Endothelial cell (in vitro differentiated cells): ENCODE data around the gene GRIP2. TPM values are rescaled to one million over a fixed set of nuclear protein-coding genes. Genes with fewer than 3 reads are reported as not detected.

ENCODE experiments used
- DNase-seq: peaks from one replicate; pipeline ENCODE4 v3.0.0; 2021; ENCODE audit warnings: low spot score
- H3K27ac Mint-ChIP-seq: one replicate; pipeline ENCODE4 v1.8.0; 2021; ENCODE audit warnings: mixed read lengths, inconsistent platforms; ENCODE audit not compliant: unreplicated experiment
- H3K27me3 Mint-ChIP-seq: one replicate; pipeline ENCODE4 v1.8.0; 2021; ENCODE audit warnings: mild to moderate bottlenecking, moderate library complexity, mixed read lengths, inconsistent platforms; ENCODE audit not compliant: unreplicated experiment
- H3K36me3 Mint-ChIP-seq: one replicate; pipeline ENCODE4 v1.8.0; 2021; ENCODE audit warnings: mild to moderate bottlenecking, low read depth, mixed read lengths, inconsistent platforms; ENCODE audit not compliant: unreplicated experiment
- H3K4me1 Mint-ChIP-seq: one replicate; pipeline ENCODE4 v1.8.0; 2021; ENCODE audit warnings: mild to moderate bottlenecking, mixed read lengths, inconsistent platforms; ENCODE audit not compliant: unreplicated experiment
- H3K4me3 Mint-ChIP-seq: one replicate; pipeline ENCODE4 v1.8.0; 2021; ENCODE audit warnings: mild to moderate bottlenecking, mixed read lengths, inconsistent platforms; ENCODE audit not compliant: unreplicated experiment
- H3K9me3 Mint-ChIP-seq: one replicate; pipeline ENCODE4 v1.8.0; 2021; ENCODE audit warnings: mixed read lengths, inconsistent platforms; ENCODE audit not compliant: unreplicated experiment
- total RNA-seq: library from RNA; stranded (reverse); fragmentation: NEBNext Ultra II Directional; extraction: Animal tissue kit (Norgen Biotek cat#: 25700); gene quantifications from one replicate; pipeline ENCODE4 v1.2.1, GENCODE V29; 2021; ENCODE audit not compliant: unreplicated experiment
- TF ChIP-seq, protein P1 (sequence below): fragments of 200-600 bp; sonication (generic); IDR thresholded peaks from one replicate; pipeline ENCODE4 v1.5.0; 2021; ENCODE audit warnings: antibody characterized with exemption; ENCODE audit not compliant: unreplicated experiment

The GRIP2 gene
- total RNA-seq, 1 donor from 2014 or later = 6.6 TPM

- H3K9me3 Mint-ChIP-seq = no peaks in the 10 kb centered on the region
- no peak overlapping the region for H3K4me3 Mint-ChIP-seq
- H3K36me3 Mint-ChIP-seq = peaks cover 4% of the 10 kb centered on the region
- DNase-seq = no peak
- H3K4me1 Mint-ChIP-seq = peaks cover 5% of the 10 kb centered on the region
- peaks cover 7% of the 10 kb centered on the region for H3K27me3 Mint-ChIP-seq
- no peak overlapping the region for H3K27ac Mint-ChIP-seq
- TF ChIP-seq, protein P1, sequence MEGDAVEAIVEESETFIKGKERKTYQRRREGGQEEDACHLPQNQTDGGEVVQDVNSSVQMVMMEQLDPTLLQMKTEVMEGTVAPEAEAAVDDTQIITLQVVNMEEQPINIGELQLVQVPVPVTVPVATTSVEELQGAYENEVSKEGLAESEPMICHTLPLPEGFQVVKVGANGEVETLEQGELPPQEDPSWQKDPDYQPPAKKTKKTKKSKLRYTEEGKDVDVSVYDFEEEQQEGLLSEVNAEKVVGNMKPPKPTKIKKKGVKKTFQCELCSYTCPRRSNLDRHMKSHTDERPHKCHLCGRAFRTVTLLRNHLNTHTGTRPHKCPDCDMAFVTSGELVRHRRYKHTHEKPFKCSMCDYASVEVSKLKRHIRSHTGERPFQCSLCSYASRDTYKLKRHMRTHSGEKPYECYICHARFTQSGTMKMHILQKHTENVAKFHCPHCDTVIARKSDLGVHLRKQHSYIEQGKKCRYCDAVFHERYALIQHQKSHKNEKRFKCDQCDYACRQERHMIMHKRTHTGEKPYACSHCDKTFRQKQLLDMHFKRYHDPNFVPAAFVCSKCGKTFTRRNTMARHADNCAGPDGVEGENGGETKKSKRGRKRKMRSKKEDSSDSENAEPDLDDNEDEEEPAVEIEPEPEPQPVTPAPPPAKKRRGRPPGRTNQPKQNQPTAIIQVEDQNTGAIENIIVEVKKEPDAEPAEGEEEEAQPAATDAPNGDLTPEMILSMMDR = no peak
These were observed 7.6 kb upstream of the GRIP2 start for GRCh38 chr3:14547693-14548092.

- Mint-ChIP-seq H3K27ac (no peak overlapping the region), H3K9me3 (no peaks in the 10 kb centered on the region), H3K36me3 (peaks cover 4% of the 10 kb centered on the region), H3K4me1 (peaks cover 5% of the 10 kb centered on the region), H3K27me3 (peaks cover 10% of the 10 kb centered on the region), H3K4me3 (no peak overlapping the region)
- DNase-seq = no peak
- TF ChIP-seq, protein P1 = no peak
These were observed 5.9 kb upstream of the GRIP2 start for GRCh38 chr3:14546041-14546440.

- H3K27ac Mint-ChIP-seq = no peak overlapping the region
- TF ChIP-seq, protein P1 = no peak
- H3K4me1 Mint-ChIP-seq = peaks cover 5% of the 10 kb centered on the region
- peaks cover 4% of the 10 kb centered on the region for H3K36me3 Mint-ChIP-seq
- H3K4me3 Mint-ChIP-seq = no peak overlapping the region
- H3K27me3 Mint-ChIP-seq = peaks cover 6% of the 10 kb centered on the region
- no peak for DNase-seq
- no peaks in the 10 kb centered on the region for H3K9me3 Mint-ChIP-seq
These were observed 5.1 kb upstream of the GRIP2 start for GRCh38 chr3:14545251-14545635.

DNA sequence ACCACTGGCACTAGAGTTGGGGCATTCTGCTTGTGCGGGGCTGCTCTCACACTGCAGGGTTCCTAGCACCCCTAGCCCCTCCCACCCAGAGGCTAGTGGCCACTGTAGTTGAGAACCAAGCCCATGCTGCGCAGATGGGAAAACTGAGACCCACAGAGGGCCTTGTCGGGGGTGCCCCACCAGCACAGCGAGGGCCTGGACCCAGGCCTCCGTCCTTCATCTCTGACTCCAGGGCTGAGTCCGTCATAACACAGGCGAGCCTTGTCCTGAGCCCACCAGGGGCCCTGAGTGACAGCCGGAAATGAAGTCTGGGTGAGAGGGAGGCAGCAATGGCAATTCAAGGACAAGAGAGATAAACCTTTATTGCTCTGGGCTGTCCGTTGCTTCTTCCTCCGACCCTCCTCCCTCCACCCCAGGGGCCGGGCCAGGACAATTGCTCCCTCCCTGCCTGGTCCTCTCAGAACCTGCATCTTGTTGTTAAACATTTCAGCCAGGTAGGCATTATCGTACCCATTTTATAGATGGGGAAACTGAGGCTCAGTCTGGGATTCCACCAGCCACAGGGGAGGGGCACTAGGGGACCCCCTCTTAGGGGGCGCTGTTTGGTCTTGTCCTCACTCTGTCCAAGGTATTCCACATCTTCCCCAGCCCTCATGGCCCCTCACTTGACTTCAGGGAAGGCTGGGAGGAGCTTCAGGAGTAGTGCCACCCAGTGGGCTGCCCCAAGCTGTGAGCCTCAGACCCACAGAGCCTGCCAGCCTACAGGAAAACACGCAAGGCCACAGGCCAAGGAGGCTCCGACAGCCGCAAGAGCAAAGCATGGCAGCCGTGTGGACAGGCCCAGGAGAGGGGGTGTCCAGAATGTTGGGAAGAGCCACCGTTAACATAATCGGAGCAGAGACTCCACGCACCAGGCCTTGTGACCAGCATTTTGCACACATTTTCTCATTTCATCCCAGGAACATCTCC, 4.4 kb upstream of the GRIP2 start:
- H3K4me1 Mint-ChIP-seq = peaks cover 5% of the 10 kb centered on the region
- H3K27me3 Mint-ChIP-seq = peaks cover 4% of the 10 kb centered on the region
- TF ChIP-seq, protein P1 = no peak
- H3K27ac Mint-ChIP-seq = no peak overlapping the region
- H3K9me3 Mint-ChIP-seq = no peaks in the 10 kb centered on the region
- H3K36me3 Mint-ChIP-seq = peaks cover 4% of the 10 kb centered on the region
- DNase-seq = no peak
- no peak overlapping the region for H3K4me3 Mint-ChIP-seq

- DNase-seq = no peak
- Mint-ChIP-seq H3K4me1 (peaks cover 2% of the 10 kb centered on the region), H3K27me3 (peaks cover 4% of the 10 kb centered on the region), H3K27ac (no peak overlapping the region), H3K36me3 (peaks cover 4% of the 10 kb centered on the region), H3K4me3 (no peak overlapping the region), H3K9me3 (no peaks in the 10 kb centered on the region)
- TF ChIP-seq, protein P1 = no peak
These were observed 3.3 kb upstream of the GRIP2 start for GRCh38 chr3:14543446-14543845.
